HG03196 (cell line): ENCODE data around the gene CYP2W1.

Experiments
- ATAC-seq: cut with Tn5 transposase; IDR thresholded peaks from one replicate; pipeline ENCODE4 v1.9.1; 2021; ENCODE audit not compliant: unreplicated experiment

Gene CYP2W1

DNA sequence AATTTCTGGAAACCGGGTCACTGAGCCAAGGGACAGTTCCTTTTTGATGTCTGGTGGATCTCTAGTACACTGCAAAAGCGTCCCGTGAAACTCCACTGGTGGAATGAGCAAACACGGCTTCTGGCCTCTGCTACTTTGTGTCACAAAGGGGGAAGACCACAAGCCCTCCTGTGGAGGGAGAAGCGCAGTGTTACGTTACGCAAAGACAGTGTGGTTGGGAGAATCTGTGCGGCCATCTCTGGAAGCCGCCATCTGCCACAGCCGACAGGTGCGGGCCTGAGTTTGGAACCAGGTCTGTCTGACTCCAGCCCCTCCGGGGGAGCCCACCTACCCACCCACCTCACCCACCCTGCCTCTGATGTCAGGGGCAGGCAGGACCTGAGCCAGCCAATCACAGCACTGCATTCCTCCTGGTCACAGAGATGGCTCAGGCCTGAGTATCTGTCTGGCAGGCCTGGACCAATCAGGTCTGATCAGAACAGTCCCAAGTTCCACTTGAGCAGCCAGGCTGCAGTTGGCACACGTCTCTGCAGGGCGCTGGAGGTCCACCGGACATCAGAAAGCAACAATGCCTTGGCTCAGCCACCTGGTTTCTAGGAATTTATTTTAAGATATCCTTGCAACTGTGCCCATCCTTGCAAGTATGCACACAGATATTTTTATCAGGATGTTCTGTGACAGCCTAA lies 3.0 kb upstream of the CYP2W1 start:
- ATAC-seq = no peak

DNA sequence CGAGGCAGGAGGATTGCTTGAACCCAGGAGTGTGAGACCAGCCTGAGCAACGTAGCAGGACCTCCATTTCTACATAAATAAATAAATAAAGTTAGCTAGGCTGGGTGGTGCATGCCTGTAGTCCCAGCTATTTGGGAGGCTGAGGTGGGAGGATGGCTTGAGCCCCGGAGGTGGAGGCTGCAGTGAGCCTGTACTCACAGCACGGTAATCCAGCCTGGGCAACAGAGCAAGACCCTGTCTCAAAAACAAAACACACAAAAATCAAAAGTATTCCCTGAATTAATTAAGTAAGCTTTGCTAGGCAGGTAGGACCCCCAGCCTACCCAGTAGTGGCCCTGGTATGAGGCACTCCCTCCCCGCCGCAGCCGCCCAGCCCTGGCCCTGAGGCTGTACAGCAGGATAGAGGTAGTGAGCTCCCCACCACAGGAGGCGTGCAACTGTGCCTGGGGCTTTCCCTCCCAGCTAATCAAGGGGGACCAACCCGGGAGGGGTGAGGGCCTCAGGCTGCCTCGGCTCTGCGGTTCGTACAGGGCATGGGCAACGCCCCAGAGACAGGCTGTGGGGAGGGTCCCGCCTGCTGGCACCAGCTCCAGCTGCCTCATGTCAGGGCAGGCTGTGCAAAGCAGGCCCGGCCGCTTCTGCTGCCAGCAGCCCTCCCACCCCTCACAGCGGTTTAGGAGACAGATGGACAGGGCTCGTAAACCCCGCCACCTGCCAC lies 1.0 kb upstream of the CYP2W1 start:
- no peak for ATAC-seq

DNA sequence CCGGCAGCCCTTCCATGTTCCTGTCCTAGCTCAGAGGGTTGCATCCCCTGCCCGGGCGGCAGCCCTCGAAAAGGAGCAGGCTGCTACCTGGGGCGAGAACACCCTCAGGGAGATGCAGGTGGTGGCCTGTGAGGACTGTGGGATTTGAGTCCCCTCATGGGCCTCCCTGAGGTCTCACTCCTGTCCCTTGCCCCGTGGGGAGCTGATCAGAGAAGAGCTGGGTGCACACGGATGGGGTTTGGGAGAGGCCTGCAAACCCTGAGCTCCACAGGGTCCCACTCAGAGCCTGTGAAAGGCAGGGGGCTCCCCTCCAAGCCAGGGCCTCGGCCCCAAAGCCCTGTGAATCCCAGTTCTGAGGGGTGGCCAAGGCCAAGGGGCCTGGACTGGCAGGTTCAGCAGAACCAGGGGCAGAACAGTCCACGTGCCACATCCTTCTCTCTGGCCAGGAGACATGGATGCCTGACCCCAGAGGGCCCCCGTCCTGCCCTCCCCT lies 424 bp upstream of the CYP2W1 start:
- no peak for ATAC-seq

DNA sequence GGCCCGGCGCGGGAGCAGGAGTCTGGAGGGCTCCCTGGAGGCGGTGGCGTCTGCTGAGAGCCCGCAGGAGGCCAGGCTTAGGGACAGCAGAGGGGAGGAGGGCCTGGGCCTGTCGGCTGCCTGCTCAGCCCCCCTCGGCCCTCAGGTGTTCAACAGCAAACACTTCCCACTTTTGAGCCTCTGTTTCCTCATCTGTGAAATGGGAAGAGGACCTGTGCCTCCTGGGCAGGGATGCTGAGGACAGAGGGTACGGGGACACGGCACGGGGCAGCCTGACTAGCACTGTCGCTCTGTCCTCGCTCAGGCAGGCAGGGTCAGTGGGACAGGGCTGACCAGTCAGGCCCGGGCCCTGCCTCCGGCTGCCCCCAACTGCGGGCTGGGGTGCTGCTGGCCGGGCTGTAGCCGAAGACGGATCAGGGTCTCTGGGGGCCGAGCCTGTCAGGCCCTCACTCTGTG lies 663 bp downstream of the CYP2W1 start:
- no peak for ATAC-seq

DNA sequence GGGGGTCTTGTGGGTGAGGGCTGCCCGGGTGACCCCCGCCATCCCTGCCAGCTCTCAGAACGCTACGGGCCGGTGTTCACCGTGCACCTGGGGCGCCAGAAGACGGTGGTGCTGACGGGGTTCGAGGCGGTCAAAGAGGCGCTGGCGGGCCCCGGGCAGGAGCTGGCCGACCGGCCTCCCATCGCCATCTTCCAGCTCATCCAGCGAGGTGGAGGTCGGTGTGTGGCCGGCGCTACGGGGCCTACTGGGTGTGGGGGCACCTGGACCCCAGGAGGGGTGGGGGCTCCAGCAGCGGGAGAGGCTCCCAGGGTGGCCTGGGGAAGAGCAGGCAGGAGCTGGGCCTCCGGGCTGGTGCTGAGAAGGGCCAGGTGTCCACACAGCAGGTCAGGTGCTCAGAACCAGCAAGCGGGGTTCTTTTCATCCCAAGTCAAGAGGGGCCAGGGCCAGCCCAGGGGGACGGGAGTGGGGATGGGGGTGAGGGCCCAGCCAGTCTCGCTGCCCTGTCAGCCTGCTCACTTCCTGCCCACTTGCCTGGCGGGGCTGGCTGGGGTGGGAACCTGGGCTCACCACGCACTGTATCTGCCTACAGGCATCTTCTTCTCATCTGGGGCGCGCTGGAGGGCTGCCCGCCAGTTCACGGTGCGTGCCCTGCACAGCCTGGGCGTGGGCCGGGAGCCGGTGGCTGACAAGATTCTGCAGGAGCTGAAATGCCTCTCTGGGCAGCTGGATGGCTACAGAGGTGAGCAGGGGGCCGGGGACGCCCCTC lies 1.6 kb downstream of the CYP2W1 start:
- no peak for ATAC-seq

DNA sequence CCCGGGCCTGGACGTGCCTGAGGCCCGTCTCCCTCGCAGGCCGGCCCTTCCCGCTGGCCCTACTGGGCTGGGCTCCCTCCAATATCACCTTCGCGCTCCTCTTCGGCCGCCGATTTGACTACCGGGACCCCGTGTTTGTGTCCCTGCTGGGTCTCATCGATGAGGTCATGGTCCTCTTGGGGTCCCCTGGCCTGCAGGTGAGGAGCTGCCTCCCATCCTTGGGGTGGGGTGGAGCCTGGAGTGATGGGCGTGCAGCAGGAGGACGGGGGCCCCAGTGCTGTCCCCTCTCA lies 2.1 kb downstream of the CYP2W1 start:
- ATAC-seq = no peak

DNA sequence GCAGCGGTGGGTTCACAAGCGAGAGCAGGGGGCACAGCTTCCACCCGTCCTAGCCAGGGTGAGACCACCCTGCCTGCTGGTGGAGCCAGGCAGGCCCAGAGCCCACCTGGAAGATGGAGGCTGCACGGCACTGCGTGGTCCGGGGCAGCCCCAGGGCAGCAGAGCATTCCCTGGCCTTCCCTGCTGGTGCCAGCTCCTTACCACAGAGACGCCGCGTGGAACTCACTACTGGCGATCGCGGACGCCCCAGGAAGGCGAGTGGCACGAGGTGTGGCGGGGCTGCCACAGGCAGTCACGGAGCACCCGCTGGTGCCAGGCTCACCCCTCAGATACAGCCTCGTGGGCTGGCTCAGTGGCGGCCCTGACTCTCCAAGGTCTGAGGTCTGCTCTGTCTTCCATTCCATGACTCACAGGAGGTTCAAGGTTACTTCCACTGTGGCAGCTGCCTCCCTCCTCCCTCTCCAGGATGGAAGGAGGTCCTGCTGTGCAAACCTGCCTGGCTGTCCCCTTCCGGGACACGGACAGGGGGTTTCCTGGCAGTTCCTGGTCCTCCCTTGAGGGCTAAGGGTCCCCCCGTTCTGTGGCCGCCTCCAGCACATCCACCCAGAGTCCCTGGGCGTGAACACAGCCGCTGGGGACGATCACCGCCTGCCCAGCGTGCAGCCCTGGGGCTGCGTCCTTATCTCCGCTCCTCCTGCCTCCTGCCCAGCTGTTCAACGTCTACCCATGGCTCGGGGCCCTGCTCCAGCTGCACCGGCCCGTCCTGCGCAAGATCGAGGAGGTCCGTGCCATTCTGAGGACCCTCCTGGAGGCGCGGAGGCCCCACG lies 3.1 kb downstream of the CYP2W1 start:
- ATAC-seq = no peak

DNA sequence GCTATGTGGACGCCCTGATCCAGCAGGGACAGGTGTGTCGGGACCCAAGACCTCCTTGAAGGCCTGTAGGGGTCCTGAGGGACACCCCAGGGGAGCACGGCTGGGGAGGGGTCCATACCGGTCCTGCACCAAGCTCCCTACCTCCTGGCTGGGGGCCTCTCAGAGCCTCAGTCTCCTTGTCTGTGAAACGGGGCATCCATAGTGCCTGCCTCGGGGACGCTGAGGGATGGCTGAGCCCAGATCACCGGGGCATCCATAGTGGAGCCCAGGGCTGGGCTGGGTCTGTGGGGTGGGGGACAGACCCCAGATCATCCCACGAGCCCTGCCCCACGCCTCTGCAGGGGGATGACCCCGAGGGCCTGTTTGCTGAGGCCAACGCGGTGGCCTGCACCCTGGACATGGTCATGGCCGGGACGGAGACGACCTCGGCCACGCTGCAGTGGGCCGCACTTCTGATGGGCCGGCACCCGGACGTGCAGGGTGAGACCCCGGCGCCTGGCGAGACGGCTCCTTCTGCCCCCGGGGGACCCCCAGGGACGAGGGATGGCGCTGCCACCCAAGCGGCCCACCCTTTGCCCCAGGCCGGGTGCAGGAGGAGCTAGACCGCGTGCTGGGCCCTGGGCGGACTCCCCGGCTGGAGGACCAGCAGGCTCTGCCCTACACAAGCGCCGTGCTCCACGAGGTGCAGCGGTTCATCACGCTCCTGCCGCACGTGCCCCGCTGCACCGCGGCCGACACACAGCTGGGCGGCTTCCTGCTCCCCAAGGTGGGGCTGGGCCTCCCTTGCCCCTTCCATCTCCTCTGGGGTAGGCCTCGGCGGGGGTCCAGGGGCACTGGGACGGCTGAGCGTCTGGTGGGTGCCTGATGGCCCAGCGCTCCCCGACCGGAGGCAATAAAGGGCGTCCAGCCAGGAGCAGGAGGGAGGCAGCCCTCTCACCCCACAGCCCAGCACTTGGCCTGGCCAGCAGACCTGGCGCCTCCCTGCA lies 4.1 kb downstream of the CYP2W1 start:
- ATAC-seq = no peak

DNA sequence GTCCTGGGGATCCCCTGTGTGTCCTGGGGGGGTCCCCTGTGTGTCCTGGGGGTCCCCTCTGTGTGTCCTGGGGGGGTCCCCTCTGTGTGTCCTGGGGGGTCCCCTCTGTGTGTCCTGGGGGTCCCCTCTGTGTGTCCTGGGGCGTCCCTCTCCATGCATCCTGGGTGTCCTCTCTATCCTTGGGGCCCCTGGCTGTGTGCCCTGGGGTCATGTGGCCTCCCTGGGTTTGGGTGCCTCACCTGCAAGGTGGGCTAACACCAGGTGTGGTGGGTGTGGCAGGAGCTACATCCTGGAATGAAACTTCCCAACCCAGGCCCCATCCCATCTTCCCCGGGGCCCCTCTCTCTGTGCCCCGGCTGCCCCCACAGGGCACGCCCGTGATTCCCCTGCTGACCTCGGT lies 4.9 kb downstream of the CYP2W1 start:
- no peak for ATAC-seq

DNA sequence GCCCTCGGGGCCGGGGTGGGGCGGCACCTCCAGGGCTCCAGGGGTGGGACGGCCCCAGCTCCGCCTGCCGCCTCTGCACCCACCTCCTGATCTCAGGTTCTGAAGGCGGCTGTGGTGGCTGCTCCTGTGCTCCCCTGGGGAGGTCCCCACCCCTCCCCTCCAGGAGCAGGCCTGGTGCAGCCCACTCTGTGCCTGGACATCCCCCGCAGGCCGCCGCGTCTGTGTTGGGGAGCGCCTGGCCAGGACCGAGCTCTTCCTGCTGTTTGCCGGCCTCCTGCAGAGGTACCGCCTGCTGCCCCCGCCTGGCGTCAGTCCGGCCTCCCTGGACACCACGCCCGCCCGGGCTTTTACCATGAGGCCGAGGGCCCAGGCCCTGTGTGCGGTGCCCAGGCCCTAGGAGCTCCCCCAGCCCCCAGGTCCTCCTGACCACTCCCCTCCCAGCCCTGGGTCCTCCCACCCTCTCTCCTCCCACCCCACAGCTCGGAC lies 5.5 kb downstream of the CYP2W1 start:
- ATAC-seq = no peak

DNA sequence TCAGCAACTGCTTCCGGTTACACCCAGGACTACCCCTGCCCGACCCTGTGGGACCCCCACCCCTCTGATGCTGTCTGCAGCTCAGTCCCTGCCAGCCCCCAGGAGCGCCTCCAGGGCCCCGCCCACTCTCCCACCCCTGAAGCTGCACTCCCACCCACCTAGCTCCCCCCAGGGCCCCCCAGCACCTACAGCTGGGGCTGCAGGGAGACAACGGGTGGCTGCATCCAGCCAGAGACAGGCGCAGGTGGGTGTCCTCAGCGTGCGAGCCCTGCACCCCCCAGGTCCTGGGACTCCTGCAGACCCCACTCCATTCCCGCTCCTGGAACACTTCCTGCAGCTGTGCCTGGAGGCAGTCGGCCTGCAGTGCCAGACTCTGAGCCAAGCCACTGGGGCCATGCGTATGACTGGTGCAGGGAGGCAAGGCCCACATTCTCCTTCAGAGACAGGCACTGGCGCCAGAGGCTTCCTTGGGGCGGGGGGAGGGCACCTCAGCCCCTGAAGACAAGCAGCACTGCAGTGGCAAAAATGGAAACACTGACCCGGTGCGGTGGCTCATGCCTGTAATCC lies 6.1 kb downstream of the CYP2W1 start:
- ATAC-seq = no peak

DNA sequence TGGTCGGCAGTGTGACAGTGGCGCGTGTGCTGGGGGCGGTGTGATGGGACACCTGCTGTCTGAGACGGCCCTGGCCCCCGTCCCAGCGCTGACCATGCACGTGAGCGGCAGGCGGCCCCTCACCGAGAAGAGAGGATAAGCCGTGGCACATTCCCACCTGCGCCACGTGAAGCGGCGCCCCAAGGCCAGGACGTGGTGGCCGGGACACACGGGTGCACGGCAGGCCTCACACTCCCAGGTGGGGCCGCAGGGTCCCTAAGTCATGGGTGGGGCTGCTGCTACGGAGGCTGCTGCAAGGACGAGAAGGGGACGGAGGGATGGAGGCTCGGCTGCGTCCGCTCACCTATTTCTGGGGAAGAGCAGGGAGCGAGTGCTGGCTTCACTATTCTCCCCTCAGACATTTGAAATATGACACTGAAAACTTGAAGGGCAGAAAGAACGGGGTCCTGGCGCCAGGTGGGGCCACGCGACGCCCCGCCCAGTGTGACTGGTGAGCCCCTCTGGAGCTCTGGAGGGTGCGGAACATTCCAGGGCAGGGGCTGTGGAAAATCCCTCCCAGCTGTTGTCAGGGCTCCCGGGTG lies 7.5 kb downstream of the CYP2W1 start:
- no peak for ATAC-seq

DNA sequence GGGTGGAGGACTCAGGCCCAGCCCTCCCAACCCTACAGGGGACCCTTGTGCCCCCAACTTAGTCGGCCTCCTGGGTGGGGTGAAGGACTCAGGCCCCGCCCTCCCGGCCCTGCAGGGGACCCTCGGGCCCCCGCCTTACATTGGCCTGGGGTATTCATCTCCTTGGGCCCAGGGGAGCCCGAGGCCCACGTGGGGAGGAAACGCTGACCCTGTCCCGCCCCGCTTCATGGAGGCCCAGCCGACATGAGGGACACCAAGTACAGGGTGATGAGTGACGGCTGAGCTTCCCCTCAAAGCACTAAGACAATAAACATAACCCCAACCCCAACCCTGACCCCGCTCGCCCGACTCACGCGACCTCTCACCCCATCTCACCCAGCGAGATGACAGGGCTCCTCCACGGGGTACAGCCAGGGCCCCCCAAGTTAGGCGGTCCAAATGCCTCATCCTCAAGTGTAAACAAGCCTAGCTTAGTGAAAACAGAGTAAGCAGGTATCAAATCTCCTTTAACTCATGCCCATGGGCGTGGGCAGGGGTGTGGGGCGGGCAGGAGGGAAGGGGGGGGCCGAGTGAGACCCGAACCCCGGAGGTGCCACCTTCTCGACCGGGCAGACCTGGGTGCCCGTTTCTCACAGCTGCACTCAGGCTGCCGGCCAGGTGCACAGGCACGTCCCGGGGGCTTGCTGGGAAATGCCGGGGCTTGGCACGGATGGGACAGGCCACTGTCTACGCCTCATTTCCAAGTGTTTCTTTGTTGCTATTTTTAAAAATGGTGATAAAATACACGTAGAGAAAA lies 8.2 kb downstream of the CYP2W1 start:
- ATAC-seq = no peak

DNA sequence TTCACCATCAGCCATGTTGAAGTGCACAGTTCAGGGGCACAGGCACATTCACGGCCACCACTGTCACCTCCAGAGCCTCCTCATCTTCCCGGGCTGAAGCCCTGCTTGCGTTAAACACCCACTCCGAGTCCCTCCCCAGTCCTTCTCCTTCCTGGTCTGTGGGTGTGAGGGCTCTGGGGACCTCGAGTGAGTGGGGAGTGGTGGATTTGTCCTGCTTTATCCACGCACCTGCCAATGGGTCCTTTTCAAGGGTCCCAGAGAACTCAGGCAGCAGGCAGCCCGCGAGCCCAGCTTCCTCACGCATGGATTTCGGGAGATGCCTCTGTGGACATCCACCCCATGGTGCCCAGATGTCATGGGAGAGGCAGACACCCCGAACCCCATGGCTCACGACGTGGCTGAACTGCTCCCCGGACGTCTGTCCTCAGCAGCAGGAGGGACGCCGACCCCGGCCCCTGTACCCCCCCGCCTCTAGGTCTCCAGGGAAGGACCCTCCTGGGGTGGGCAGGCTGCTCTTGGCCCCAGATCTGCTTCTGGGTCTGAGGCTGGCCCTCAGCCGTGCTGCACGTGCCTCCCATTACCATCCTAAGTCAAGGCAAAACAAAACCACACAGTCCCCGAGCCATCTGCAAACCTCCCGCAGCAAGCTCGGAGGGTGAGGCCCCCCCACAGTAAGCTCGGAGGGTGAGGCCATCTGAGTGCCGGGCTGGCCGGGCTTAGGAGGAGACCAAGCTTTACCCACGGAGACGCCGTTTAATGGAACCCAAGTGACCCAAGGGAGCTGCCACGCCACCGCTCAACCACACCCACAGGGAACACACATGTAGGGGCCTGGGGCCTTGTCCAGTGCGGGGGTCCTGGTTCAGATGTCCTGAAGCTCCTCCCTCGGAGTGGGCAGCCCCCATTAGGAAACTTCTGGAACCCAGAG lies 9.0 kb downstream of the CYP2W1 start:
- no peak for ATAC-seq

DNA sequence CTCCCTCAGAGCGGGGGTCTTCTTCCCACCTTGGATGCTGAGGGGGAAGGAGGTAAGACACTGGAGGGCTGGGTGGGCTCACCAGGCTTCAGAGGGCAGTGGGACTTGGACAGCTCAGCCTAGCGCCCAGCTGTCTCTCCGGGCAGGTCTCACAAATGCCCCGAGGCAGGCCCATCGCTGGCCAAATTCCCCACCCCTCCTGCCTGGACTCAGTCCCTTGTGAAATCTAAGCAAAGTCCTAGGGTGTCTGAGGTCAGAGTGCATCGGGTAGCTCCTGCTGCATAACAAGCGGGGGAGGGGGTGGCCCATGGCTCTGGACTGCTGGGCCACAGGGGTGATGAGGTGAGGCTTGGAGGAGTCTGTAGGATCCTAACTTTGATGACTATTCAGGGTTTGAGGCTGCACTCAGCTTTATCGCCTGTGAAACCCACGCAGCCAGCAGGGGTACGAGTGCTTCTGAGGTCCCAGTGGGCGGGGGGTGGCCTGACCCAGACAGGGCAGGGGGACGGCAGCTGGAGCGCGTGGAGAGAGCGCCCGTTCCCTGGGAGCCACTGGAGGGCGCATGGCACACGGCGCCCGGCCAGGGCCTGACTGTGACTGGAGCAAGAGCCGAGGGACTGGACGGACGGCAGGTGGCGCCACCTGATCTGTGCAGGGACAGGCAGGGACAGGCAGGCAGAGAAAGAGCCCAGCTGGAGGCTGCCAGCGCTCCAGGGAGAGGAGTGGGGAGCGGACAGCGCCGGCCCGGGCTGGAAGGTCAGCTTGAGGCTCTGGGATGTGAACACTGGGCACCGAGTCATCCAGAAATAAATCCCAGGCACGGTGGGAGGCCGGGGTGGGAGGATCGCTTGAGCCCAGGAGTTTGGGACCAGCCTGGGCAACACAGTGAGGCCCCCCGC lies 10.0 kb downstream of the CYP2W1 start:
- ATAC-seq = peak; percentile 81

DNA sequence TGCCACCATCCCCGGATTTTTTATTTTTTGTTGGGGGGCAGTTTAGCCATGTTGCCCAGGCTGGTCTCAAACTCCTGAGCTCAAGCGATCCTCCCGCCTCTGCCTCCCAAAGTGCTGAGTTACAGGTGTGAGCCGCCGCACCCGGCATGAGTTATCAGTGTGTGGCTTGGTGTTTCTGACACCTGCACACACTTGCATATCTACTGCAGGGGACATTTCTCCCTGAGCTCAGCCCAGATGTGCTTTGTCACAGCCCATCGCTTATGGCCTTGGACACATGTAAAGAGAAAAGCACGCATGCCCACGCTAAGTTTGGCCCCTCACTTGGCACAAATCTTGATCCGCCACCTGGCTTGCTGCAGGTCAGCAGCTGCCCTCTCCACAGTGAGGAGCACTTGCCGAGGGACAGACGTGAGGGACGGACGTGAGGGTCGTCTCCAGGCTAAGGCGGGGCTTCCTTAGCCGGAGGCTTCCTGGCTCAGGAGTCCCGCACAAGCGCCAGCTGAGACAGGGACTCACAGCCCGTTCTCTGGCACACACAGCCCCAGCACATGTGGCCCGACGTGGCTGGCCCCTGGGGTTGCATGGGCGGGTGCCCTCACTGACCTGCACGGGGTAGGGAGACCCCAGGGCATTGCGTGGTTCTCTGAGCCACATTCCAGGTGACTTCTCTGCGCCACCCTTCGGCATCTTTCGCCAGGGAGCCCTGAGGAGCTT lies 11.8 kb downstream of the CYP2W1 start:
- no peak for ATAC-seq
